GM15510 (cell line): ENCODE data around the gene ZAP70.

ENCODE experiments used
- POLR2A ChIP-seq: IDR thresholded peaks from 3 replicates; pipeline ENCODE4 v1.6.1; 2011; ENCODE audit warnings: borderline replicate concordance; ENCODE audit not compliant: insufficient read length; ENCODE audit errors: extremely low read depth

Gene ZAP70

GRCh38 chr2:97764559-97765263 is 51.3 kb downstream of the ZAP70 start:
- no peak for TF ChIP-seq POLR2A

- no peak for TF ChIP-seq POLR2A
These were observed 52.6 kb downstream of the ZAP70 start for GRCh38 chr2:97765933-97766332.

DNA sequence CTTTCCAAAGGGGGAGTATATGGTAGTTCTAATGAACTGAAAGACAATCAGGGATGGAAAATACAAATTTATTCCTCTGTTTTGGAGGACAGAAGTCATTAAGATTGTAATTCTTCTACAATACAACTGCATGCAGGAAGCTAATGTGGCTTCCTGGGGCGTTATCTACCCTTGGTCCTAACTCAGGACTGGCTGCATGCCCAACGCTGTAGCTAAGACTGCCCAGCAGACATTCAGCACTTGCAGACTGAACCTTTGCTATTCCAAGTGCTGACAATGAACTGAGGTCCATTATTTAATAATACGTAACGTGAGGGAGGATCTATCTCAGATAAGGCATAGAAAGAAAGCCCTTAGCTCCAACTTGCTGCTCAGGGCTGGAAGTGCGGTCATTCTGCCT is 53.2 kb downstream of the ZAP70 start:
- TF ChIP-seq POLR2A: no peak

GRCh38 chr2:97769308-97769707 is 55.9 kb downstream of the ZAP70 start:
- no peak for TF ChIP-seq POLR2A

DNA sequence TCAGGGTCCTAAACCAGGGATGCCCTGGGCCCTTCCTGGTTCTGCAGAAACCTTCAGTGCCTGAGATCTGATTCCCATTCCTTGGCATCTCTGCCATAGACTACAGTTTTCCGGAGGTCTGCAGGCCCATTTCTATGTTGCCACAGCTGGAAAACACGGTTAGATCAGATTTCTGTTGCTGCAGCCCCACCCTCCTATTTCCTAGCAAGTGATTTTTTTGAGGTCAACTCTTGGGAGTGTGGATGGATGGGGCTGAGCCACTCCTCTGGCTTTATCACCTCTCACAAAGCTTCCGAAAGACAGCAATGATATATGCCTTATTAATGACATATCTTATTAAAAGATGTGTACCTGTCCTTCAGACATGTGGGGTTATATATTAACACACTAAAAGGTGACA is 56.3 kb downstream of the ZAP70 start:
- TF ChIP-seq POLR2A: no peak

- TF ChIP-seq POLR2A: no peak
These were observed 57.1 kb downstream of the ZAP70 start for GRCh38 chr2:97770445-97770844.

- no peak for TF ChIP-seq POLR2A
These were observed 61.0 kb downstream of the ZAP70 start for GRCh38 chr2:97774425-97774824.

GRCh38 chr2:97775074-97775473 is 61.7 kb downstream of the ZAP70 start:
- TF ChIP-seq POLR2A: no peak

GRCh38 chr2:97779141-97779540 is 65.8 kb downstream of the ZAP70 start:
- no peak for TF ChIP-seq POLR2A

- no peak for TF ChIP-seq POLR2A
These were observed 68.6 kb downstream of the ZAP70 start for GRCh38 chr2:97781981-97782380.

DNA sequence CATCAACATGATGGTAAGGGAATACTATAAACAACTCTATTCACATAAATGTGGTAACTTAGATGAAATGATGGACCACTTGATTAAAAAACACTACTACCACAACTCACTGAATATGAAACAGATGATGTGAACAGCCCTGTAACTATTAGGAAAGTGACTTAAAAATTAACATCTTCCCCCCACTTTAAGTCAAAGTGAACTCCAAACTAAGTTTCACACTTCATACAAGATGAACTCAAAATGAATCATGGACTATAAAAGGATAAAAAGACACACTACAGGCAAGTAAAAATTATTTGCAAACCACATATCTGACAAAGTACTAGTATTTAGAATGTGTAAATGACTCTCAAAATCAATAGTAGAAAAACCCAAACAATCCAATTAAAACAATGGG is 71.6 kb downstream of the ZAP70 start:
- TF ChIP-seq POLR2A: no peak

DNA sequence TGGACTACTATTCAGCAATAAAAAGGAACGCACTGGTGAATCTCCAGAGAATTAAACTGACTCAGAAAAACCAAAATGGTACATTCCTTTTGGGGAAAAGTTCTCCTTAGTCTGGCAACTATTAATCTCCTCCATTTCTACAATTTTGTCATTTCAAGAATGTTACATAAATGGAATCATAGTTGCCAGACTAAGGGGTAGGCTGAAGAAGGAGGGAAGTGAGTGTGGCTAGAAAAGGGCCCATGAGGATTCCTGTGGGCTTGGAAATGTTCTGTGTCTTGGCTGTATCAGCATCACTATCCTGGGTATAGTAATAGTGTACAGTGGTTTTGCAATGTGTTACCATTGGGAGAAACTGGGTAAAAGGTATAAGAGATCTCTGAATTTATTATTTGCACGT is 72.4 kb downstream of the ZAP70 start:
- no peak for TF ChIP-seq POLR2A

GRCh38 chr2:97788986-97789644 is 75.7 kb downstream of the ZAP70 start:
- TF ChIP-seq POLR2A: no peak
